ENCODE results near the gene RABGAP1L. TPM values are rescaled to one million over a fixed set of nuclear protein-coding genes. Genes with fewer than 3 reads are reported as not detected.

The RABGAP1L gene
- total RNA-seq, 4 donors from 2014 or later, result 31.2 to 115 (median 62.5) TPM

DNA sequence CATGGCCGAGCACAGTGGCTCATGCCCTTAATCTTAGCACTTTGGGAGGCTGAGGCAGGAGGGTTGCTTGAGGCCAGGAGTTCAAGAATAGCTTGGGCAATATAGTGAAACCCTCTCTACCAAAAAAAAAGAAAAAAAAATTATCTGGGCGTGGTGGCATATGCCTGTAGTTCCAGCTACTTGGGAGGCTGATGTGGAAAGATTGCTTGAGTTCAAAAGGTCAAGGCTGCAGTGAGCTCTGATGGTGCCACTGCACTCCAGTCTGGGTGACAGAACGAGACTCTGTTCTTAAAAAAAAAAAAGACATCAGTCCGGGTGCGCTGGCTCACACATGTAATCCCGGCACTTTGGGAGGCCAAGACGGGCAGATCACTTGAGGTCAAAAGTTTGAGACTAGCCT, 589.3 kb downstream of the RABGAP1L start:
- Histone ChIP-seq H3K9me3 (no peaks in the 10 kb centered on the region), H3K4me1 (peaks cover 0 to 14% (median 0%) of the 10 kb centered on the region in 3 donors), H3K27ac (no peak overlapping the region), H3K27me3 (no peaks in the 10 kb centered on the region), H3K4me3 (no peak overlapping the region), H3K36me3 (no peaks in the 10 kb centered on the region)
- WGBS, 2 donors (ENCODE audit: low coverage in 1 of 2), result 92 to 93% methylated on average over 5 to 6 of the region's 7 CpGs
- no peak for TF ChIP-seq EP300 (IDR thresholded peaks at IDR 0.05)
- TF ChIP-seq POLR2AphosphoS5 (IDR thresholded peaks at IDR 0.05), result no peak
- ATAC-seq, result no peak

DNA sequence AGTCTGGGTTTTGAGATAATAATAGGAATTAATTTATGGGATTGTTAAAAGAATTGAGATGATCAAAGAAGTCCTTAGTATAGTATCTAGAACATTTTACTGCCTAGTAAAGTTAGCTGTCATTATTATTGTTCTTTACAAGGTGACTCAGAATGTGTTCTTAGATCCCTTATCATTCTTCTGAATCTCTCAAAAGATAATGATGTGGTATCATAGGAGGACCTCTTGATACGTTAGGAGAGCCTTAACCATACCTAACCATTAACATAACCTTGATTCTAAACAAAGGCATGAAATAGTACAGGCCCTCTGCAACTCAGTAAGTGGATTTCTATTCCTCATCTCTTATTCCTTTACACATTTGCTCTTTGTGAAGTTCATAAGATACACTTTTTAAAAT, 593.8 kb downstream of the RABGAP1L start:
- H3K36me3 ChIP-seq, result no peaks in the 10 kb centered on the region
- no peak for TF ChIP-seq EP300 (IDR thresholded peaks at IDR 0.05)
- no peak for TF ChIP-seq POLR2A (IDR thresholded peaks at IDR 0.05)
- no peak for TF ChIP-seq CTCF (IDR thresholded peaks at IDR 0.05)
- TF ChIP-seq POLR2AphosphoS5 (IDR thresholded peaks at IDR 0.05), result no peak
- WGBS, 2 donors (ENCODE audit: low coverage in 1 of 2), result 76 to 89% methylated on average over 1 of the region's 1 CpG
- H3K4me3 ChIP-seq, result no peak overlapping the region
- no peak overlapping the region for H3K27ac ChIP-seq
- no peaks in the 10 kb centered on the region for H3K9me3 ChIP-seq
- ATAC-seq, result no peak
- H3K4me1 ChIP-seq, result peaks cover 0 to 11% (median 0%) of the 10 kb centered on the region in 3 donors
- H3K27me3 ChIP-seq, result no peaks in the 10 kb centered on the region

- H3K27ac ChIP-seq, result no peak overlapping the region
- 69% methylated on average over 3 of the region's 19 CpGs; no CpG with 5 or more reads in 1 of the 2 donors for WGBS, 2 donors (ENCODE audit: low coverage in 1 of 2)
- no peak overlapping the region for H3K4me3 ChIP-seq
- H3K27me3 ChIP-seq, result no peaks in the 10 kb centered on the region
- no peak for ATAC-seq
- no peak for TF ChIP-seq POLR2AphosphoS5 (IDR thresholded peaks at IDR 0.05)
- no peak for TF ChIP-seq CTCF (IDR thresholded peaks at IDR 0.05)
- no peak for TF ChIP-seq EP300 (IDR thresholded peaks at IDR 0.05)
- no peak for TF ChIP-seq POLR2A (IDR thresholded peaks at IDR 0.05)
- no peaks in the 10 kb centered on the region for H3K36me3 ChIP-seq
- H3K4me1 ChIP-seq, result no peaks in the 10 kb centered on the region
- H3K9me3 ChIP-seq, result no peaks in the 10 kb centered on the region
These were observed 602.0 kb downstream of the RABGAP1L start for GRCh38 chr1:174761335-174761734.

- no peaks in the 10 kb centered on the region for H3K9me3 ChIP-seq
- H3K4me3 ChIP-seq, result no peak overlapping the region
- TF ChIP-seq EP300 (IDR thresholded peaks at IDR 0.05) (no peak), POLR2AphosphoS5 (IDR thresholded peaks at IDR 0.05) (no peak)
- no peaks in the 10 kb centered on the region for H3K27me3 ChIP-seq
- no peak for ATAC-seq
- WGBS, 2 donors (ENCODE audit: low coverage in 1 of 2), result 90 to 92% methylated on average over 4 of the region's 4 CpGs
- H3K4me1 ChIP-seq, result no peaks in the 10 kb centered on the region
- H3K36me3 ChIP-seq, result no peaks in the 10 kb centered on the region
- H3K27ac ChIP-seq, result no peak overlapping the region
These were observed 602.7 kb downstream of the RABGAP1L start for GRCh38 chr1:174761901-174762585.

DNA sequence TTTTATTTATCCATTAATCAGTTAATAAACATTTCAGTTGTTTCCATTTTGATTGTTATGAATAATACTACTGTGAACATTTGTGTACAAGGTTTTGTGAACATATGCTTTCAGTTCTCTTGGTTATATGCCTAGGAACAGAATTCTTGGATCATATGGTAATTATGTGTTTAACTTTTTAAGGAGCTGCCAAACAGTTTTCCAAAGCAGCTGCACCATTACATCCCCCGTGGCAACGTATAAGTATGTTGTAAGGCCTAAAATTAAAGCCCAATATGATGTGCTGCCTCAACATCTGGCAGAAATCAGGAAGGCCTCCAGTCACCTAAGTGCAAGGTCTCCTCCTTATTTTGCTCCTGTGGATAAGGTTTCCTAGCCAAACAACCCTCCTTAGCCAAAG, 604.9 kb downstream of the RABGAP1L start:
- H3K36me3 ChIP-seq, result no peaks in the 10 kb centered on the region
- TF ChIP-seq EP300 (IDR thresholded peaks at IDR 0.05) (no peak), CTCF (IDR thresholded peaks at IDR 0.05) (no peak), POLR2A (IDR thresholded peaks at IDR 0.05) (no peak), POLR2AphosphoS5 (IDR thresholded peaks at IDR 0.05) (no peak)
- WGBS, 2 donors (ENCODE audit: low coverage in 1 of 2), result 19 to 30% methylated on average over 2 of the region's 2 CpGs

GRCh38 chr1:174766727-174767126, 607.4 kb downstream of the RABGAP1L start:
- Histone ChIP-seq H3K9me3 (no peaks in the 10 kb centered on the region), H3K4me1 (no peaks in the 10 kb centered on the region)
- WGBS, 2 donors (ENCODE audit: low coverage in 1 of 2), result 93 to 95% methylated on average over 2 of the region's 2 CpGs

More for the DNA sequence above, 604.9 kb downstream of the RABGAP1L start:
- Histone ChIP-seq H3K27ac (no peak overlapping the region), H3K4me1 (no peaks in the 10 kb centered on the region), H3K27me3 (no peaks in the 10 kb centered on the region), H3K9me3 (no peaks in the 10 kb centered on the region), H3K4me3 (no peak overlapping the region)
- ATAC-seq, result no peak

More at GRCh38 chr1:174766727-174767126, 607.4 kb downstream of the RABGAP1L start:
- H3K27ac ChIP-seq, result no peak overlapping the region
- H3K4me3 ChIP-seq, result no peak overlapping the region
- no peaks in the 10 kb centered on the region for H3K36me3 ChIP-seq
- no peaks in the 10 kb centered on the region for H3K27me3 ChIP-seq
- TF ChIP-seq CTCF (IDR thresholded peaks at IDR 0.05) (no peak), POLR2A (IDR thresholded peaks at IDR 0.05) (no peak), POLR2AphosphoS5 (IDR thresholded peaks at IDR 0.05) (no peak), EP300 (IDR thresholded peaks at IDR 0.05) (no peak)
- ATAC-seq, result no peak

All from gastroesophageal sphincter (tissue), 4 donors.